Measurements from ENCODE around the gene ARHGAP10. TPM values are rescaled to one million over a fixed set of nuclear protein-coding genes. Genes with fewer than 3 reads are reported as not detected.

Gene ARHGAP10
- total RNA-seq, 2 experiments from 2014 or later, result 0.11 TPM; not detected in 1

DNA sequence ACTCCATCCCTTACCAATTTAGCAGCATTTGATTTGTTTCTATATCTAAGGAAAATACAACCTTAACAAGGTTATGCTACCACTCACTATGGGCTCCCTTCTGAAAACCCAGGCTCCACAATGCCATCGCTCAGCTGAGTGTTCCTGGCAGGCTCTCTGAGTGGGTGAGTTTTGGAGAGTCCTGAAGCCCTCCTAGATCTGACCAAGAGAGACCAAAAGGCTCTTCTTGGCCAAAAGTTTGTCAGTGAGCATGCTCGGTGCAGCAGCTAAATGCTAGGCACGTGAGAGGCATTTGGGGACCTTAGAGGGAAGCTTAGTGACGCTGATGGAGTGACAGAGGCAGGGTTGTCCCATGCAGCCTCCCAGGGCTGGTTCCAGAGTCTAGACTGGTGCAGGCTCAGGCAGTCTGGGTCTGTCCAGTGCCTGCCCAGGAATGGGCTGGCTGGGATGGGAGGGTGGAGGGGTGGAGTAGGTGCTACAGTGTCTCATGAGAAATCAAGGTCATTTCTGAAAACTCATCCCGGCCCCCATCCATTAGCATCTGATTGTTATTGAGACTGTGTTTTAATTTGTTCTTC is 363.5 kb downstream of the ARHGAP10 start:
- H3K9me3 ChIP-seq (ENCODE audit: low read length), result no peaks in the 10 kb centered on the region
- no peak overlapping the region for H3K4me3 ChIP-seq (ENCODE audit: low read depth, low read length, poor library complexity, severe bottlenecking)
- H2AFZ ChIP-seq (ENCODE audit: low read length), result no peak overlapping the region

DNA sequence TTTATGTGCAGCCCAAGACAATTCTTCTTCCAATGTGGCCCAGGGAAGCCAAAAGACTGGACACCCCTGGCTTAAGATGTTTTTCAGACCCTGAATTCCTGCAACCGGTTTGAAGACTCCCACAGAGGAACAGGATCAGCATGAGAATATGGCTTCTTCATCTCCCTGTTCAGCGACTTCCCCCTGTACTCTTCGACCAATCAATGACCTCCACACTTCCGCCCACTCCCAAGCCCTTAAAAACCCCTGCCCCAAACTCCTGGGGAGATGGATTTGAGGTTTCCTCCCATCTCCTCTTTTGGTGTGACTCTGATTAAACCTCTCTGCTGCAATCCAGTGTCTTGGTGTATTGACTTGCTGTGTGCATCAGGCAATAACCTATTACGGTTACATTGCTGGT is 365.9 kb downstream of the ARHGAP10 start:
- BruUV-seq (replicated peaks), result no TSS peak
- no peak overlapping the region for H3K4me2 ChIP-seq (ENCODE audit: low read length)
- H3K36me3 ChIP-seq (ENCODE audit: insufficient read depth, low read length), result no peaks in the 10 kb centered on the region
- CTCF ChIA-PET (ENCODE audit: unreplicated experiment), result no interaction called here
- H3K27ac ChIP-seq (ENCODE audit: low read depth, low read length, poor library complexity, severe bottlenecking), result no peak overlapping the region
- no peak for DNase-seq (ENCODE audit: low spot score)
- intact Hi-C loops (cut with micrococcal nuclease; ENCODE audit: unreplicated experiment), result no loop called here
- TF ChIP-seq, protein P1, sequence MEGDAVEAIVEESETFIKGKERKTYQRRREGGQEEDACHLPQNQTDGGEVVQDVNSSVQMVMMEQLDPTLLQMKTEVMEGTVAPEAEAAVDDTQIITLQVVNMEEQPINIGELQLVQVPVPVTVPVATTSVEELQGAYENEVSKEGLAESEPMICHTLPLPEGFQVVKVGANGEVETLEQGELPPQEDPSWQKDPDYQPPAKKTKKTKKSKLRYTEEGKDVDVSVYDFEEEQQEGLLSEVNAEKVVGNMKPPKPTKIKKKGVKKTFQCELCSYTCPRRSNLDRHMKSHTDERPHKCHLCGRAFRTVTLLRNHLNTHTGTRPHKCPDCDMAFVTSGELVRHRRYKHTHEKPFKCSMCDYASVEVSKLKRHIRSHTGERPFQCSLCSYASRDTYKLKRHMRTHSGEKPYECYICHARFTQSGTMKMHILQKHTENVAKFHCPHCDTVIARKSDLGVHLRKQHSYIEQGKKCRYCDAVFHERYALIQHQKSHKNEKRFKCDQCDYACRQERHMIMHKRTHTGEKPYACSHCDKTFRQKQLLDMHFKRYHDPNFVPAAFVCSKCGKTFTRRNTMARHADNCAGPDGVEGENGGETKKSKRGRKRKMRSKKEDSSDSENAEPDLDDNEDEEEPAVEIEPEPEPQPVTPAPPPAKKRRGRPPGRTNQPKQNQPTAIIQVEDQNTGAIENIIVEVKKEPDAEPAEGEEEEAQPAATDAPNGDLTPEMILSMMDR (conservative IDR thresholded peaks at IDR 0.05; ENCODE audit: low read length), result no peak
- TF ChIP-seq EZH2phosphoT487 (IDR thresholded peaks at IDR 0.05; ENCODE audit: borderline replicate concordance, low read depth, low read length), result no peak
- no peak overlapping the region for H3K4me3 ChIP-seq (ENCODE audit: low read depth, low read length, poor library complexity, severe bottlenecking)
- no peaks in the 10 kb centered on the region for H3K9me3 ChIP-seq (ENCODE audit: low read length)
- POLR2A ChIA-PET, result interaction anchor here (0.6 to 0.7 kb wide), 2 partner anchors 38 to 1219 kb away, joined by 3 to 4 read pairs; no protein-coding TSS in a partner anchor
- H2AFZ ChIP-seq (ENCODE audit: low read length), result no peak overlapping the region
- H4K20me1 ChIP-seq (ENCODE audit: insufficient read depth, low read length), result no peaks in the 10 kb centered on the region
- no peaks in the 10 kb centered on the region for H3K4me1 ChIP-seq (ENCODE audit: insufficient read depth, low read length, poor library complexity, severe bottlenecking)
- H3K9me2 ChIP-seq (ENCODE audit: insufficient read depth, low read length), result no peaks in the 10 kb centered on the region
- H3K79me2 ChIP-seq (ENCODE audit: insufficient read depth, low read depth, low read length), result no peaks in the 10 kb centered on the region

More for the DNA sequence above, 363.5 kb downstream of the ARHGAP10 start:
- H4K20me1 ChIP-seq (ENCODE audit: insufficient read depth, low read length), result no peaks in the 10 kb centered on the region
- no peaks in the 10 kb centered on the region for H3K9me2 ChIP-seq (ENCODE audit: insufficient read depth, low read length)
- CTCF ChIA-PET (ENCODE audit: unreplicated experiment), result no interaction called here
- no peaks in the 10 kb centered on the region for H3K4me1 ChIP-seq (ENCODE audit: insufficient read depth, low read length, poor library complexity, severe bottlenecking)
- H3K79me2 ChIP-seq (ENCODE audit: insufficient read depth, low read depth, low read length), result no peaks in the 10 kb centered on the region
- TF ChIP-seq EZH2phosphoT487 (IDR thresholded peaks at IDR 0.05; ENCODE audit: borderline replicate concordance, low read depth, low read length), result no peak
- no peaks in the 10 kb centered on the region for H3K36me3 ChIP-seq (ENCODE audit: insufficient read depth, low read length)
- POLR2A ChIA-PET, result no interaction called here
- no peak for DNase-seq (ENCODE audit: low spot score)
- BruUV-seq (replicated peaks), result no TSS peak
- H3K27ac ChIP-seq (ENCODE audit: low read depth, low read length, poor library complexity, severe bottlenecking), result no peak overlapping the region
- H3K4me2 ChIP-seq (ENCODE audit: low read length), result no peak overlapping the region
- intact Hi-C loops (cut with micrococcal nuclease; ENCODE audit: unreplicated experiment), result no loop called here

DNA sequence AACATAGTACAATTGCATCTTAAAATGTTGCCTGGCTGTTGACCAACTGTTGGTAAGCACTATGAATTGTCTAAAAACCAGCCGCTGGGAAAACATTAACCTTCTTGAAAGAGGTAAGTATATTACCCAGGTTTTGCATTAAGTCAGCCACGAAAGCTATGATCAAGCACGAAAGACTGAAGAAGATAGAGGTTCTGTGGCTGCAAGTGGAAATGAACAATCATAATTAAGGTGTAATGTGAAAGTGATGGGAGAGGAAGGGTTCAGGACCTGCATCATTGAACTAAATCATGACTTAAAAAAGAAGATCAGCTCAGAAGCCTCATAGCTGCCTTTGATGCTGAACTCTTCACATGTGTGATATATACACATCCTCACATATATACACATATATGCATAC is 369.3 kb downstream of the ARHGAP10 start:
- BruUV-seq (replicated peaks), result no TSS peak
- intact Hi-C loops (cut with micrococcal nuclease; ENCODE audit: unreplicated experiment), result no loop called here
- ChIA-PET POLR2A (interaction anchor here (1.0 kb wide), 1 partner anchor 15 kb away, joined by 3 read pairs; no protein-coding TSS in a partner anchor), CTCF (ENCODE audit: unreplicated experiment) (no interaction called here)
- Histone ChIP-seq H3K79me2 (ENCODE audit: insufficient read depth, low read depth, low read length) (no peaks in the 10 kb centered on the region), H3K4me2 (ENCODE audit: low read length) (no peak overlapping the region), H4K20me1 (ENCODE audit: insufficient read depth, low read length) (no peaks in the 10 kb centered on the region), H3K9me2 (ENCODE audit: insufficient read depth, low read length) (no peaks in the 10 kb centered on the region), H3K36me3 (ENCODE audit: insufficient read depth, low read length) (no peaks in the 10 kb centered on the region), H3K9me3 (ENCODE audit: low read length) (no peaks in the 10 kb centered on the region), H3K27ac (ENCODE audit: low read depth, low read length, poor library complexity, severe bottlenecking) (no peak overlapping the region), H3K4me1 (ENCODE audit: insufficient read depth, low read length, poor library complexity, severe bottlenecking) (no peaks in the 10 kb centered on the region), H2AFZ (ENCODE audit: low read length) (no peak overlapping the region), H3K4me3 (ENCODE audit: low read depth, low read length, poor library complexity, severe bottlenecking) (no peak overlapping the region)
- no peak for DNase-seq (ENCODE audit: low spot score)
- TF ChIP-seq EZH2phosphoT487 (IDR thresholded peaks at IDR 0.05; ENCODE audit: borderline replicate concordance, low read depth, low read length), result no peak
- TF ChIP-seq, protein P1 (conservative IDR thresholded peaks at IDR 0.05; ENCODE audit: low read length), result no peak
